Osteoblast (primary cell): ENCODE data around the gene PPM1L. TPM values are rescaled to one million over a fixed set of nuclear protein-coding genes. Genes with fewer than 3 reads are reported as not detected.

Source experiments
- DNase-seq: peaks from one replicate; pipeline ENCODE4 v3.0.0; 2011; ENCODE audit warnings: low spot score, mixed read lengths; ENCODE audit not compliant: insufficient read length; ENCODE audit errors: missing footprints
- H2AFZ ChIP-seq: 2 replicates; pipeline ENCODE4 v1.6.0; 2011; ENCODE audit warnings: mild to moderate bottlenecking, low read length
- H3K27ac ChIP-seq: 2 replicates; pipeline ENCODE4 v1.5.1; 2011; ENCODE audit warnings: mild to moderate bottlenecking, low read depth, low read length, moderate library complexity
- H3K27me3 ChIP-seq: 2 replicates; pipeline ENCODE4 v1.6.0; 2012; ENCODE audit warnings: mild to moderate bottlenecking, control low read depth, inconsistent platforms, low read length, moderate library complexity; ENCODE audit not compliant: insufficient read depth
- H3K36me3 ChIP-seq: 2 replicates; pipeline ENCODE4 v1.5.1; 2011; ENCODE audit warnings: mild to moderate bottlenecking, low read length, control low read depth, moderate library complexity; ENCODE audit not compliant: insufficient read depth
- H3K4me1 ChIP-seq: 2 replicates; pipeline ENCODE4 v1.5.1; 2011; ENCODE audit warnings: mild to moderate bottlenecking, low read length, control low read depth, moderate library complexity; ENCODE audit not compliant: insufficient read depth
- H3K4me2 ChIP-seq: 2 replicates; pipeline ENCODE4 v1.6.0; 2011; ENCODE audit warnings: mild to moderate bottlenecking, low read length; ENCODE audit not compliant: insufficient read depth
- H3K4me3 ChIP-seq: fragments of 200-600 bp; sonication (generic); 3 replicates; pipeline ENCODE4 v1.5.1; 2012; ENCODE audit warnings: mild to moderate bottlenecking, low read length, inconsistent platforms; ENCODE audit not compliant: insufficient read depth
- H3K79me2 ChIP-seq: 2 replicates; pipeline ENCODE4 v1.6.0; 2012; ENCODE audit warnings: mild to moderate bottlenecking, low read length, control low read depth, inconsistent platforms; ENCODE audit not compliant: insufficient read depth
- H3K9me3 ChIP-seq: 2 replicates; pipeline ENCODE4 v1.5.1; 2011; ENCODE audit warnings: low read depth, low read length, control low read depth
- H4K20me1 ChIP-seq: 2 replicates; pipeline ENCODE4 v1.6.0; 2012; ENCODE audit warnings: mild to moderate bottlenecking, low read length, control low read depth; ENCODE audit not compliant: insufficient read depth
- total RNA-seq: library from RNA; depleted of rRNA; stranded (reverse); fragments of >200 nt; gene quantifications from 2 replicates; pipeline ENCODE4 v1.2.3, GENCODE V29; 2012
- TF ChIP-seq, protein P1 (sequence below): IDR thresholded peaks from 2 replicates; pipeline ENCODE4 v1.5.1; 2011; ENCODE audit warnings: mild to moderate bottlenecking, low read depth, low read length, moderate library complexity; ENCODE audit errors: extremely low read depth

The PPM1L gene
- total RNA-seq, 1 donor = 4.3 TPM

DNA sequence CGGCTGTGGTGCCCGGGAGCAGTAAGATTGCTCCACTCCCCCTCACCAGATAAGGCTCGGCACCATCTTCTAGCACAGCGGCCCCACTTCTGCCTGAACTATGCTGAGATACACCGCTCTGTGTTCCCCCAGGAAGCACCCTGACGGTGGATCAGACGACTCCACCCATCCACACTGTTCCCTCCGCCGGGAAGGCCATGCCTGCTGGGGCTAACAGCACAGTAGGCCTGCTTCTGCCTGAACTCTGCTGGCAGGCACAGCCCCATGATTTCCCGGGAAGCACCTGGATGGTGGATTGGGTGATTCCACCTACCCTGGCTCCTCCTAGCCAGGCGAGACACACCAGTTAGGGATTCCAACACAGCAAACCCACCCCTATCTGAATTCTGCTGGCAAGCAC, 36.3 kb upstream of the PPM1L start:
- no peak overlapping the region for H3K4me3 ChIP-seq
- no peaks in the 10 kb centered on the region for H3K9me3 ChIP-seq
- H3K79me2 ChIP-seq = no peaks in the 10 kb centered on the region
- no peak for DNase-seq
- no peak overlapping the region for H3K27ac ChIP-seq
- H3K4me2 ChIP-seq = no peak overlapping the region
- H3K36me3 ChIP-seq = no peaks in the 10 kb centered on the region
- no peak overlapping the region for H2AFZ ChIP-seq
- H4K20me1 ChIP-seq = no peaks in the 10 kb centered on the region
- H3K27me3 ChIP-seq = no peaks in the 10 kb centered on the region
- H3K4me1 ChIP-seq = no peaks in the 10 kb centered on the region
- TF ChIP-seq, protein P1, sequence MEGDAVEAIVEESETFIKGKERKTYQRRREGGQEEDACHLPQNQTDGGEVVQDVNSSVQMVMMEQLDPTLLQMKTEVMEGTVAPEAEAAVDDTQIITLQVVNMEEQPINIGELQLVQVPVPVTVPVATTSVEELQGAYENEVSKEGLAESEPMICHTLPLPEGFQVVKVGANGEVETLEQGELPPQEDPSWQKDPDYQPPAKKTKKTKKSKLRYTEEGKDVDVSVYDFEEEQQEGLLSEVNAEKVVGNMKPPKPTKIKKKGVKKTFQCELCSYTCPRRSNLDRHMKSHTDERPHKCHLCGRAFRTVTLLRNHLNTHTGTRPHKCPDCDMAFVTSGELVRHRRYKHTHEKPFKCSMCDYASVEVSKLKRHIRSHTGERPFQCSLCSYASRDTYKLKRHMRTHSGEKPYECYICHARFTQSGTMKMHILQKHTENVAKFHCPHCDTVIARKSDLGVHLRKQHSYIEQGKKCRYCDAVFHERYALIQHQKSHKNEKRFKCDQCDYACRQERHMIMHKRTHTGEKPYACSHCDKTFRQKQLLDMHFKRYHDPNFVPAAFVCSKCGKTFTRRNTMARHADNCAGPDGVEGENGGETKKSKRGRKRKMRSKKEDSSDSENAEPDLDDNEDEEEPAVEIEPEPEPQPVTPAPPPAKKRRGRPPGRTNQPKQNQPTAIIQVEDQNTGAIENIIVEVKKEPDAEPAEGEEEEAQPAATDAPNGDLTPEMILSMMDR = no peak

DNA sequence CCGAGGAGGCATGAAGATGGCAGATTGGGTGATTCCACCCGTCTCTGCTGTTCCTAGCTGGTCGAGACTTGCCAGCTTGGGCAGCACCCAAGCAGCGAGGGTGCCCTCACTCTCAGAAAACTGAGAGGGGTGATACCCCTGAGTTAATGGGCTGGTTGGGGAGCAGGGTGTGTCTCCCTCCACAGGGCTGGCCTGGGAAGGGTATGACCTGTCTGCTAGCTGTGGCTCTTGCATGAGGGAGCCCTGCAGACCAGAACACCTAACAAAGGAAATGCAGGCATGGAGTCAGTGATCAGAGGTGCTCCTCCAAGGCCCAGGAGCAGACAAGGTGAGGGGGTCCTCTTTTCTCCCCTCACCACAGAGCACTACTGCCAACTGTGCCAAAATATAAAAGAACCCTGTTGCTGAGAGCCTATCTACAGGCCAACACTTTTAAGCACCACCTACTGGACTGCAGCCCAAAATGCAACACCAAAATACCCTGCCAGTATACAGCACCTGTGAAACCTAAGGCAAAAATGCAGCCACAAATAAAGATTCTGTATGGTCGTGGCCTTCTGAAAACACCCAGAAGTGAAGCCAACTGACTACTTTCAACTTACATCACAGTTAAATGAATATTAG, 35.8 kb upstream of the PPM1L start:
- Histone ChIP-seq H3K27me3 (no peaks in the 10 kb centered on the region), H3K4me1 (no peaks in the 10 kb centered on the region), H3K79me2 (no peaks in the 10 kb centered on the region), H3K4me3 (no peak overlapping the region), H3K27ac (no peak overlapping the region), H4K20me1 (no peaks in the 10 kb centered on the region), H3K36me3 (no peaks in the 10 kb centered on the region), H3K9me3 (no peaks in the 10 kb centered on the region), H3K4me2 (no peak overlapping the region), H2AFZ (no peak overlapping the region)
- DNase-seq = no peak
- TF ChIP-seq, protein P1 = no peak

DNA sequence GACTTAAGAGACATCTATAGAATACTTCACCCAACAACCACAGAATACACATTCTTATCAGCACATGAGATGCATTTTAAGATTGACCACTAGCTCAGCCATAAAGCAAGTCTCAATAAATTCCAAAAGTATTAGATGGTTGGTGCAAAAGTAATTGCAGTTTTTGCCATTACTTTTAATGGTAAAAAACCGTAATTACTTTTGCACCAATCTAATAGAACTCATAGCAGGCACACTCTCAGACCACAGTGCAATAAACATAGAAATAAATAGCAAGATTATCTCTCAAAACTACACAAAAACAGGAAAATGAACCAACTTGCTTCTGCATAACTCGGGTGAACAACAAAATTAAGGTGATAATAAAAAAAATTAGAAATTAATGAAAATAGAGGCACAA, 33.7 kb upstream of the PPM1L start:
- Histone ChIP-seq H3K4me2 (no peak overlapping the region), H3K27ac (no peak overlapping the region), H3K4me3 (no peak overlapping the region), H3K27me3 (no peaks in the 10 kb centered on the region), H2AFZ (no peak overlapping the region), H3K4me1 (no peaks in the 10 kb centered on the region), H3K9me3 (no peaks in the 10 kb centered on the region), H3K79me2 (no peaks in the 10 kb centered on the region), H3K36me3 (no peaks in the 10 kb centered on the region), H4K20me1 (no peaks in the 10 kb centered on the region)
- DNase-seq = no peak
- TF ChIP-seq, protein P1 = no peak

DNA sequence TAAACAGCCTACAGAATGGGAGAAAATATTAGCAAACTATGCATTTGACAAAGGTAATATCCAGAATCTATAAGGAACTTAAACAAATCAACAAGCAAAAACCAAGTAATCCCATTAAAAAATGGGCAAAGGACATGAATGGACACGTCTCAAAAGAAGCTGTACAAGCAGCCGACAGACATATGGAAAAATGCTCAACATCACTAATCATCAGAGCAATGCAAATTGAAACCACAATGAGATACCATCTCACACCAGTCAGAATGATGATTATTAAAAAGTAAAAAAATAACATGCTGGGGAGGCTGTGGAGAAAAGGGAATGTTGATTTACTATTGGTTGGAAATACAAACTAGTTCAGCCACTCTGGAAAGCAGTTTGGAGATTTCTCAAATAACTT, 30.7 kb upstream of the PPM1L start:
- Histone ChIP-seq H3K9me3 (no peaks in the 10 kb centered on the region), H3K4me1 (no peaks in the 10 kb centered on the region), H3K27me3 (no peaks in the 10 kb centered on the region), H3K36me3 (no peaks in the 10 kb centered on the region), H3K27ac (no peak overlapping the region), H4K20me1 (no peaks in the 10 kb centered on the region), H2AFZ (no peak overlapping the region), H3K4me3 (no peak overlapping the region), H3K79me2 (no peaks in the 10 kb centered on the region), H3K4me2 (no peak overlapping the region)
- no peak for DNase-seq
- TF ChIP-seq, protein P1 = no peak
